AG09309 (cell line): ENCODE data around the gene LAMA2.

Source experiments
- DNase-seq: peaks from one replicate; pipeline ENCODE4 v3.0.0-alpha.2; 2010; ENCODE audit warnings: low read depth
- H3K4me3 ChIP-seq: 2 replicates; pipeline ENCODE4 v1.5.1; 2011; ENCODE audit warnings: mild to moderate bottlenecking, low read depth, low read length, moderate library complexity; ENCODE audit not compliant: control insufficient read depth
- TF ChIP-seq, protein P1 (sequence below): IDR thresholded peaks from 2 replicates; pipeline ENCODE4 v1.5.1; 2011; ENCODE audit warnings: mild to moderate bottlenecking, low read depth, low read length, inconsistent platforms; ENCODE audit not compliant: insufficient read depth, control insufficient read depth; ENCODE audit errors: missing control alignments

LAMA2 gene

DNA sequence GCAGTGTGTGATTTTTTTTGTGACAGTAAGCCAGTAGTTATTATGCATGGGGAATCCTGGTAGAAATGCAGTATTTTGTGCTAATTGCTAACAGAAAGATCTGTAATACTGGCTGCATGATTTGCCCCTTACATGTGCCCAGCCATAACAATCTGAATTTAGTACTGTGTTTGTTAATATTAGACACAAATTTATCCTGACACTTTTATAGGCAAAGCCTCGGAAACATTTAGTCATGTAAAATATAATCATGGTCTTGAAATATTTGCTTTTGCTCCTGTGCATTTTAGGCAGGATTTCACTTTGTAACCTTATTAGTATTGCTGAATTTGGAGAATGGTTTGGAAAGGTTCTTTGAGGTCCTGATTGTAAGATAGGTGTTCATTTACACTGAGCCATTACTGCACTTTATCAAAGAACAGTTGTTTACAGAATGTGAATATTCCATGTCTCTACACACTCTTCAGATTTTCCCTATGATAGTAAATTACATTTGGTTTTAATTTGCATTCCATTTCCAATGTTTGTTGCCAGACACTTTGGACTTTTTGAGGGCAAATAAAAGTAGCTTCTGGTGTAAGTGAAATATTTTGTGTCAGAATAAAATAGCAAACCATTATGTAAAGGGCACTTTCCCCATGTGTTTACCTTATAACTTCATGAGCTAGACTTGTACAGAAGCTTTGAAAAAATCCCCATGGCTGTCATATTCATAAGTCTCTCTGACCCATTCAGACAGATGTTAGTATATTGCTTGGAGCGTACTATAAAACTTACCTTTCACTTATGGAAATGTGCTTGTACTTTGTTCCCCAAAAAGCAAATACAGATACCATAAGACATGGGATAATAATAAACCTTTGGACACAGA, 477.1 kb downstream of the LAMA2 start:
- no peak for DNase-seq
- TF ChIP-seq, protein P1, sequence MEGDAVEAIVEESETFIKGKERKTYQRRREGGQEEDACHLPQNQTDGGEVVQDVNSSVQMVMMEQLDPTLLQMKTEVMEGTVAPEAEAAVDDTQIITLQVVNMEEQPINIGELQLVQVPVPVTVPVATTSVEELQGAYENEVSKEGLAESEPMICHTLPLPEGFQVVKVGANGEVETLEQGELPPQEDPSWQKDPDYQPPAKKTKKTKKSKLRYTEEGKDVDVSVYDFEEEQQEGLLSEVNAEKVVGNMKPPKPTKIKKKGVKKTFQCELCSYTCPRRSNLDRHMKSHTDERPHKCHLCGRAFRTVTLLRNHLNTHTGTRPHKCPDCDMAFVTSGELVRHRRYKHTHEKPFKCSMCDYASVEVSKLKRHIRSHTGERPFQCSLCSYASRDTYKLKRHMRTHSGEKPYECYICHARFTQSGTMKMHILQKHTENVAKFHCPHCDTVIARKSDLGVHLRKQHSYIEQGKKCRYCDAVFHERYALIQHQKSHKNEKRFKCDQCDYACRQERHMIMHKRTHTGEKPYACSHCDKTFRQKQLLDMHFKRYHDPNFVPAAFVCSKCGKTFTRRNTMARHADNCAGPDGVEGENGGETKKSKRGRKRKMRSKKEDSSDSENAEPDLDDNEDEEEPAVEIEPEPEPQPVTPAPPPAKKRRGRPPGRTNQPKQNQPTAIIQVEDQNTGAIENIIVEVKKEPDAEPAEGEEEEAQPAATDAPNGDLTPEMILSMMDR, result no peak

DNA sequence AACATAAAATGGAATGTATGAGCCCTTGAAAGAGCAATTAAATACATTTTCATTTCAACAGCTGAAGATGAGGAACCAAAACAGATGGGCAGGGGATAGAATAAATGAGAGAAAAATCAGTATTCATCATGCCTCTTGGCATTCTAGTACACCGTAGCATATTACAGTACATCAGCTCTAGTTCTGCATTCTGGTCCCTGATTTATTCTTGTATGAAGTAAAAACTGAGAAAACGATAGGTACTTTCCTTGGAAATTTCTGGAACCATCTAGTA, 477.7 kb downstream of the LAMA2 start:
- H3K4me3 ChIP-seq, result no peak overlapping the region
- TF ChIP-seq, protein P1, result no peak
- DNase-seq, result no peak

More for the DNA sequence above, 477.1 kb downstream of the LAMA2 start:
- no peak overlapping the region for H3K4me3 ChIP-seq

DNA sequence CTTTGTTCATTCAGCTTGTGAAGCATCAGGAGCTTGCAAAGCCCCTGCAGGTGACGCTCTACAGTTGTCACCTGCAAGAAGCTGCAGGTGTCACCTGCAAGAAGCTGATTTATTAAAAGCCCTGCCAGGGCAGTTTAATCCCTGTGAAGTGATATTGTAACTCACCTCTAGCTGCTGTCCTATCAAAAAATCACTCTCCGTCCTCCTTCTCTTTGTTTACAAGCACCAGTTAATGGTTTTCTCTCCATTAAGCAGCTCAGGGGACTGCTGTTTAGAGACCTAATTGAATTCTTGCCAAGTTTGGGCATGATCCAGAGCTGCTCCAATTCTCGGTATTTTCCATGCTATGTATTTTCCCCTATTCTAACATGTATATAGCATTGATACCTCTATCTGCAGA, 481.1 kb downstream of the LAMA2 start:
- H3K4me3 ChIP-seq, result no peak overlapping the region
- TF ChIP-seq, protein P1, result no peak
- no peak for DNase-seq

DNA sequence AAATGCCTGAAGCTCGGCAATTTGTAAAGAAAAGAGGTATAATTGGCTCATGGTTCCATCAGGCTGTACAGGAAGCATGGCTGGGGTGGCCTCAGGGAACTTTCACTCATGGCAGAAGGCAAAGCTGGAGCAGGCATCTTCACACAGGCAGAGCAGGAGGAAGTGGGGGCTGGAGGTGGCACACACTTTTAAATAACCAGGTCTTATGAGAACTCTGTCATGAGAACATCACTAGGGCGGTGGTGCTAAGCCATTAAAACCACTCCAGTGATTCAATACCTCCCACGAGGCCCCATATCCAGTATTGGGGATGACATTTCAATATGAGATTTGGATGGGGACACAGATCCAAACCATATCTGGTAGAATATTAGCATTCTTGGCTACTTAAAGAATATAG, 481.8 kb downstream of the LAMA2 start:
- TF ChIP-seq, protein P1, result no peak
- DNase-seq, result no peak
- no peak overlapping the region for H3K4me3 ChIP-seq

DNA sequence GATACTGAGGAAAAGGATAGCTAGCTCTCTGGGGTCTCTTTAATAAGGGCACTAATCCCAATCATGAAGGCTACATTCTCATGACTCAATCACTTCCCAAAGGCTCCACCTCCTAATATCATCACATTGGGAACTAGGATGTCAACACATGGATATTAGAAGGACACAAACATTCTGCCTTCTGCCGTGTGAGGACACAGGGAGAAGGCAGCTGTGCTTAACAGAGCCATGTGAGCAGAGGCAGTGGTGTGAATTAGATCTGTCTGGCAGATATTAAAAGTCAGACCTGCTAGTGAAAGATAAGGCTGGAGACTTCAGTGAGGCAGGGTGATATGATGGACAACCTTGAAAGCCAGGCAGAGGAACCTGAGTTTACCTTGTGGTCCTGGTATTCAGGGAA, 485.1 kb downstream of the LAMA2 start:
- DNase-seq, result no peak
- TF ChIP-seq, protein P1, result no peak
- no peak overlapping the region for H3K4me3 ChIP-seq

DNA sequence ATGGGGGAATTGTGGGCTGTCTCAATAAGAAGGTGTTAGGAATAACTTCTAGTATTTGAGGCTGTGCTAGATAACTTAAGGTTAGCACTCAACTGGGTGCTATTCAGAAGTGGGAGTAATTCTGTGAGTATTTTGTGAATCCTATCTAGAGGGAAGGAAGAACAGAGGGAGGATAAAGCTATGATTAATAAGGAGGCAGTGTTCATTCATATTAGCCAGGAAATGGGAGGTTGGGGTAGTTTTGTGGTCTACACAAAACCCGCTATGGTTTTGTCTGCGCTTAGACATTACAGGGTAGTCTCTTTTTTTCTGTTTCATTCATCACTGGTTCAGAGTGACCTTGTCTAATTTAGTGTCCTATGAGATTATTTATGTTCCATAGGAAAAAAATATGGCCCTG, 486.0 kb downstream of the LAMA2 start:
- no peak for DNase-seq
- TF ChIP-seq, protein P1, result no peak
- no peak overlapping the region for H3K4me3 ChIP-seq
